Panc1 (cell line): ENCODE data around the gene HOXA5. TPM values are rescaled to one million over a fixed set of nuclear protein-coding genes. Genes with fewer than 3 reads are reported as not detected.

ENCODE experiments used
- ATAC-seq: fragments of 200-7000 bp; cut with Tn5 transposase; 2 replicates; pipeline ENCODE4 v1.9.1; 2020; ENCODE audit warnings: mild to moderate bottlenecking, moderate library complexity
- BruUV-seq: library from RNA; stranded (reverse); fragments of 400-500 nt; replicated peaks from 2 replicates; lab custom pipeline; 2021; lab: Mats Ljungman, UMichigan
- CTCF ChIA-PET: fragments of 300-600 bp; sonication (Branson Sonifier 250); formaldehyde crosslinking; loops from one replicate; lab custom pipeline; 2022; ENCODE audit warnings: antibody characterized with exemption; lab: Charles Lee
- POLR2A ChIA-PET: fragments of 300-600 bp; sonication (Branson Sonifier 250); formaldehyde crosslinking; loops from one replicate; lab custom pipeline; 2022; ENCODE audit warnings: antibody characterized with exemption; lab: Charles Lee
- DNase-seq: peaks from one replicate; pipeline ENCODE4 v3.0.0-alpha.2; 2010; ENCODE audit warnings: low read depth, low spot score
- H3K27ac ChIP-seq: 2 replicates; pipeline ENCODE4 v1.5.1; 2011; ENCODE audit warnings: mild to moderate bottlenecking, low read length, inconsistent platforms
- H3K27me3 ChIP-seq: fragments of 200-500 bp; sonication (Bioruptor generic); 2 replicates; pipeline ENCODE4 v1.6.0; 2014; ENCODE audit warnings: low read length, inconsistent platforms; ENCODE audit not compliant: control insufficient read depth, insufficient read depth
- H3K36me3 ChIP-seq: fragments of 200-500 bp; sonication (Bioruptor generic); 2 replicates; pipeline ENCODE4 v1.5.1; 2014; ENCODE audit warnings: inconsistent platforms, mild to moderate bottlenecking, low read length, moderate library complexity; ENCODE audit not compliant: control insufficient read depth, insufficient read depth
- H3K4me1 ChIP-seq: 2 replicates; pipeline ENCODE4 v1.5.1; 2011; ENCODE audit warnings: inconsistent platforms, mild to moderate bottlenecking, low read length, moderate library complexity; ENCODE audit not compliant: control insufficient read depth, insufficient read depth
- H3K4me3 ChIP-seq, 2 experiments: 2 replicates each; pipeline ENCODE4 v1.5.1; 2011 to 2012; ENCODE audit warnings: low read depth in 2 of 2, low read length in 2 of 2, mild to moderate bottlenecking in 2 of 2, inconsistent platforms in 1 of 2, moderate library complexity in 1 of 2
- H3K9me3 ChIP-seq: fragments of 200-500 bp; sonication (Bioruptor generic); 2 replicates; pipeline ENCODE4 v1.5.1; 2014; ENCODE audit warnings: low read depth, mild to moderate bottlenecking, inconsistent platforms, low read length, moderate library complexity; ENCODE audit not compliant: control insufficient read depth, insufficient read depth
- POLR2AphosphoS5 ChIP-seq: IDR thresholded peaks from 2 replicates; pipeline ENCODE4 v1.6.1; 2012; ENCODE audit warnings: mild to moderate bottlenecking, low read depth, low read length, moderate library complexity
- SIN3A ChIP-seq: IDR thresholded peaks from 2 replicates; pipeline ENCODE4 v1.6.1; 2012; ENCODE audit warnings: low read depth, mild to moderate bottlenecking, low read length, moderate library complexity, borderline replicate concordance; ENCODE audit not compliant: insufficient read depth
- TCF7L2 ChIP-seq: IDR thresholded peaks from 2 replicates; pipeline ENCODE4 v1.6.1; 2011; ENCODE audit warnings: mild to moderate bottlenecking, low read depth, low read length, inconsistent platforms
- in situ Hi-C: cut with HindIII; loops from 2 replicates; pipeline ENCODE4 v1.10.0; 2016; ENCODE audit warnings: low sequenced_read_pairs, low pct_unique_long_range_greater_than_20kb
- intact Hi-C: fragments of 100-400 bp; cut with micrococcal nuclease; formaldehyde crosslinking; loops from one replicate; pipeline ENCODE4 v1.10.0; 2022; ENCODE audit not compliant: unreplicated experiment
- total RNA-seq: library from RNA; stranded (reverse); gene quantifications from one replicate; pipeline ENCODE4 v1.2.1, GENCODE V29; 2021; ENCODE audit not compliant: unreplicated experiment
- TF ChIP-seq, protein P1 (sequence below), 2 experiments: IDR thresholded peaks; 2 replicates each; pipeline ENCODE4 v1.6.1; 2011 to 2012; ENCODE audit warnings: low read depth in 2 of 2, control low read depth in 1 of 2, low read length in 1 of 2, mild to moderate bottlenecking in 1 of 2, moderate library complexity in 1 of 2; ENCODE audit not compliant: insufficient read depth in 1 of 2
- TF ChIP-seq, protein P2 (sequence below): fragments of 450-650 bp; IDR thresholded peaks from 2 replicates; pipeline ENCODE4 v1.5.1; 2017; ENCODE audit warnings: mild to moderate bottlenecking

HOXA5 gene
- total RNA-seq, 1 experiment from 2014 or later, result 3.9 TPM

DNA sequence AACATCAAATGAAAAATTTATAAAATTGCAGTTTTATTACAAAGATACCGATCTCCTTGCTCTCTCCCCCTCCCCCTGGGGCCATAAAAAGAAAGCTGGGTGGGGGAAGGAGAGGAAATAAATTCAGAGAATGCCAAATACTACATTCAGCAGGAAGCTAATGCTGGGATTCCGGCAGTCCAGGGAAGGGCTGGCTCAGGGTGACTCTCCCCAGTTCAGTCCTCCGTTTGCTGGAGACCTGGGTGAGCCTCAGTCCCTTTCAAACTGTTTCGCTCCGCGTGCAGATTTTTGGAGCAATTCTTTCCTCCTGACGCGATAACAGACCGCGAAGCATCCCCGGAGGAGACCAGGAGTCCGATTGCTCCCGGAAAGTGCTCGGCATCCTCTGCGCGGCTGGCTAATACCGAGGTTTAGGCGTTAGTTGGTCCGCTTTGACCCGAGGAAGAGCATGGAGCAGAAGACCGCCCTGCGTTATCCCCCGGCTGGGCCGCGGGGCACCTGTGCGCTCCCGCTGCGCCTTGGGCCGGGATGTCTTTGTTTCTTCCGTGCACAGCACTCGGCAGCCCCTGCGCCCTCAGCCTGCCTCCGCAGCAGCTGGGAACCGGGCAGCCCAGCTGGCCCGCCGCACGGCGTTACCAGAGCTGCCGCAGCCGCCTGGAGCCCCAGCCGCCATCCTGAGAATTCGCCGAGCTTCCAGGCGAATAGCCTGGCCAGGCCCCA is 37.1 kb downstream of the HOXA5 start:
- Histone ChIP-seq H3K27ac (peak overlapping the region; percentile 85), H3K4me3 (no peak overlapping the region), H3K9me3 (no peaks in the 10 kb centered on the region), H3K36me3 (0 out of 2 replicates have a peak, but pooled peaks cover 2% of the 10 kb centered on the region), H3K4me1 (peaks cover 74% of the 10 kb centered on the region), H3K27me3 (no peaks in the 10 kb centered on the region)
- CTCF ChIA-PET, result no interaction called here
- in situ Hi-C loops, result no loop called here
- intact Hi-C loops, result no loop called here
- POLR2A ChIA-PET, result no interaction called here
- ATAC-seq, result no peak
- TF ChIP-seq, protein P1, sequence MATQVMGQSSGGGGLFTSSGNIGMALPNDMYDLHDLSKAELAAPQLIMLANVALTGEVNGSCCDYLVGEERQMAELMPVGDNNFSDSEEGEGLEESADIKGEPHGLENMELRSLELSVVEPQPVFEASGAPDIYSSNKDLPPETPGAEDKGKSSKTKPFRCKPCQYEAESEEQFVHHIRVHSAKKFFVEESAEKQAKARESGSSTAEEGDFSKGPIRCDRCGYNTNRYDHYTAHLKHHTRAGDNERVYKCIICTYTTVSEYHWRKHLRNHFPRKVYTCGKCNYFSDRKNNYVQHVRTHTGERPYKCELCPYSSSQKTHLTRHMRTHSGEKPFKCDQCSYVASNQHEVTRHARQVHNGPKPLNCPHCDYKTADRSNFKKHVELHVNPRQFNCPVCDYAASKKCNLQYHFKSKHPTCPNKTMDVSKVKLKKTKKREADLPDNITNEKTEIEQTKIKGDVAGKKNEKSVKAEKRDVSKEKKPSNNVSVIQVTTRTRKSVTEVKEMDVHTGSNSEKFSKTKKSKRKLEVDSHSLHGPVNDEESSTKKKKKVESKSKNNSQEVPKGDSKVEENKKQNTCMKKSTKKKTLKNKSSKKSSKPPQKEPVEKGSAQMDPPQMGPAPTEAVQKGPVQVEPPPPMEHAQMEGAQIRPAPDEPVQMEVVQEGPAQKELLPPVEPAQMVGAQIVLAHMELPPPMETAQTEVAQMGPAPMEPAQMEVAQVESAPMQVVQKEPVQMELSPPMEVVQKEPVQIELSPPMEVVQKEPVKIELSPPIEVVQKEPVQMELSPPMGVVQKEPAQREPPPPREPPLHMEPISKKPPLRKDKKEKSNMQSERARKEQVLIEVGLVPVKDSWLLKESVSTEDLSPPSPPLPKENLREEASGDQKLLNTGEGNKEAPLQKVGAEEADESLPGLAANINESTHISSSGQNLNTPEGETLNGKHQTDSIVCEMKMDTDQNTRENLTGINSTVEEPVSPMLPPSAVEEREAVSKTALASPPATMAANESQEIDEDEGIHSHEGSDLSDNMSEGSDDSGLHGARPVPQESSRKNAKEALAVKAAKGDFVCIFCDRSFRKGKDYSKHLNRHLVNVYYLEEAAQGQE (IDR thresholded peaks at IDR 0.05; ENCODE audit: insufficient read depth in 1 of 2, low read depth in 2 of 2, low read length in 1 of 2), result no peak
- 0 out of 2 replicates have a peak, but pooled peaks have one; percentile 16 for TF ChIP-seq POLR2AphosphoS5
- TF ChIP-seq, protein P2, sequence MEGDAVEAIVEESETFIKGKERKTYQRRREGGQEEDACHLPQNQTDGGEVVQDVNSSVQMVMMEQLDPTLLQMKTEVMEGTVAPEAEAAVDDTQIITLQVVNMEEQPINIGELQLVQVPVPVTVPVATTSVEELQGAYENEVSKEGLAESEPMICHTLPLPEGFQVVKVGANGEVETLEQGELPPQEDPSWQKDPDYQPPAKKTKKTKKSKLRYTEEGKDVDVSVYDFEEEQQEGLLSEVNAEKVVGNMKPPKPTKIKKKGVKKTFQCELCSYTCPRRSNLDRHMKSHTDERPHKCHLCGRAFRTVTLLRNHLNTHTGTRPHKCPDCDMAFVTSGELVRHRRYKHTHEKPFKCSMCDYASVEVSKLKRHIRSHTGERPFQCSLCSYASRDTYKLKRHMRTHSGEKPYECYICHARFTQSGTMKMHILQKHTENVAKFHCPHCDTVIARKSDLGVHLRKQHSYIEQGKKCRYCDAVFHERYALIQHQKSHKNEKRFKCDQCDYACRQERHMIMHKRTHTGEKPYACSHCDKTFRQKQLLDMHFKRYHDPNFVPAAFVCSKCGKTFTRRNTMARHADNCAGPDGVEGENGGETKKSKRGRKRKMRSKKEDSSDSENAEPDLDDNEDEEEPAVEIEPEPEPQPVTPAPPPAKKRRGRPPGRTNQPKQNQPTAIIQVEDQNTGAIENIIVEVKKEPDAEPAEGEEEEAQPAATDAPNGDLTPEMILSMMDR, result no peak
- no peak for TF ChIP-seq SIN3A
- TF ChIP-seq TCF7L2, result no peak
- DNase-seq, result no peak
- BruUV-seq, result no TSS peak

DNA sequence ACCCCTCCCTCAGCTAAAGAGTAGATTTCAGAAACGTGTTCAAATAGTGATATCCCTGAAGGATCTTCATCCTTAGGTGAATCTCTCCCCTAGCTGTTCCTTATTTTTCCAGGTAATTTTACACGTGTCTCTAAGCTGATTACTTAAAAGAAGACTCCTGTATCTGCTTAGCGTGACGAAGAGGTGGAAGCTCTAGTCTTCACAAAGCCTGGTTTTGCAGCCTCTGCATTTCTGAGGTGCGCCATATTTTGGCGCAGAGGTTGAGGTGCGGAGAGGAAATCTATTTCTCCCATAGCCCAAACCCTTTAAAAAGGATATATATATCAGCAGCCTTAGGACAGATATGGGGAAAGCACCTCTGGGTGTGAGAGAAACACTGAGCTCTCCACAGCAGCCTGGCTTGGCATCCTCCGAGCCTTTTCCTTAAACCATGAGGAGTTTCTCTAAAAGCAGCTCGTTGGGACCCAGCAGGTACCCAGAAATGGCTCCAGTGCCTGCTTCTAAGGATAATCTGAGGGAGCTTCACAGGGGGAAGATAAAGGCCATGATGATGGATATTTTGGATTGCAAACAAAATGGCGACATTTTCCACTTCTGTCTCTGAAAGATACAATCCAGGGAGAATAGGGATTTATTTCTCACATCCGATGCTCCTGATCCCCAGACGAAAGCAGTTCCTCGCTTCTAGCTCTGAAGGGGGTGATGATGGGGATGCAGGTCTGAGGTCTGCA is 38.0 kb downstream of the HOXA5 start:
- Histone ChIP-seq H3K27me3 (no peaks in the 10 kb centered on the region), H3K4me1 (peaks cover 74% of the 10 kb centered on the region), H3K4me3 (no peak overlapping the region), H3K27ac (peak overlapping the region; percentile 85), H3K36me3 (0 out of 2 replicates have a peak, but pooled peaks cover 2% of the 10 kb centered on the region), H3K9me3 (no peaks in the 10 kb centered on the region)
- CTCF ChIA-PET, result no interaction called here
- in situ Hi-C loops, result no loop called here
- no peak for DNase-seq
- no TSS peak for BruUV-seq
- no peak for ATAC-seq
- POLR2A ChIA-PET, result interaction anchor here (0.8 kb wide), 1 partner anchor 227 kb away, joined by 11 read pairs; no protein-coding TSS in a partner anchor
- TF ChIP-seq TCF7L2, result no peak
- intact Hi-C loops, result no loop called here
